HepG2 (cell line): ENCODE data around the gene SALL2. TPM values are rescaled to one million over a fixed set of nuclear protein-coding genes. Genes with fewer than 3 reads are reported as not detected.

Experiments
- ARID5B ChIP-seq: IDR thresholded peaks from 2 replicates; pipeline ENCODE4 v1.4.0; 2020; ENCODE audit warnings: mild to moderate bottlenecking, missing genetic modification reagents
- ATF4 ChIP-seq, 2 experiments: fragments of 450-650 bp in 1 of 2; sonication (generic) in 1 of 2; formaldehyde crosslinking; IDR thresholded peaks; 2 replicates each; pipeline versions ENCODE4 v1.5.0 to v1.8.0; 2020 to 2022; ENCODE audit warnings: mild to moderate bottlenecking in 1 of 2, missing genetic modification reagents in 1 of 2
- CBFB ChIP-seq: sonication (generic); formaldehyde crosslinking; IDR thresholded peaks from 2 replicates; pipeline ENCODE4 v1.4.0; 2020; ENCODE audit warnings: missing genetic modification reagents
- GATAD2A ChIP-seq: IDR thresholded peaks from 2 replicates; pipeline ENCODE4 v1.6.1; 2016
- KDM6A ChIP-seq: IDR thresholded peaks from 2 replicates; pipeline ENCODE4 v1.6.1; 2016; ENCODE audit warnings: low read depth
- MZF1 ChIP-seq: sonication (generic); formaldehyde crosslinking; IDR thresholded peaks from 2 replicates; pipeline ENCODE4 v1.8.1; 2023; ENCODE audit warnings: mild to moderate bottlenecking, missing genetic modification reagents, borderline replicate concordance
- NCOA1 ChIP-seq: sonication (generic); formaldehyde crosslinking; IDR thresholded peaks from 2 replicates; pipeline ENCODE4 v1.9.0; 2021; ENCODE audit warnings: missing genetic modification reagents
- NFIB ChIP-seq: sonication (generic); formaldehyde crosslinking; IDR thresholded peaks from 2 replicates; pipeline ENCODE4 v1.9.0; 2021; ENCODE audit warnings: missing genetic modification reagents, mild to moderate bottlenecking, borderline replicate concordance
- NKX3-1 ChIP-seq: sonication (generic); formaldehyde crosslinking; IDR thresholded peaks from 2 replicates; pipeline ENCODE4 v1.5.0; 2020; ENCODE audit warnings: missing genetic modification reagents
- PHF8 ChIP-seq: sonication (generic); formaldehyde crosslinking; IDR thresholded peaks from 2 replicates; pipeline ENCODE4 v1.5.0; 2020; ENCODE audit warnings: missing genetic modification reagents
- ZNF331 ChIP-seq: sonication (generic); formaldehyde crosslinking; IDR thresholded peaks from 2 replicates; pipeline ENCODE4 v1.4.0; 2020; ENCODE audit warnings: missing genetic modification reagents
- ZNF354B ChIP-seq: sonication (generic); formaldehyde crosslinking; IDR thresholded peaks from 2 replicates; pipeline ENCODE4 v1.8.0; 2022; ENCODE audit warnings: mild to moderate bottlenecking, missing genetic modification reagents
- ZNF556 ChIP-seq: sonication (generic); formaldehyde crosslinking; IDR thresholded peaks from 2 replicates; pipeline ENCODE4 v1.4.0; 2020; ENCODE audit warnings: mild to moderate bottlenecking, missing genetic modification reagents, borderline replicate concordance
- ZNF788 ChIP-seq: sonication (generic); formaldehyde crosslinking; IDR thresholded peaks from 2 replicates; pipeline ENCODE4 v1.5.0; 2020; ENCODE audit warnings: mild to moderate bottlenecking, missing genetic modification reagents, borderline replicate concordance
- polyA plus RNA-seq, 8 experiments: library from polyadenylated mRNA; depleted of rRNA in 3 of 8; stranded (reverse) in 7 of 8; unstranded in 1 of 8; fragments of >200 nt; fragmentation: Illumina TruSeq in 4 of 8; extraction: Trizol in 4 of 8; gene quantifications; 2 replicates each; pipeline versions ENCODE4 v1.2.1 to v1.2.3, GENCODE V29; 2011 to 2016; ENCODE audit warnings: low read depth in 4 of 8, missing spikeins in 1 of 8, mixed read lengths in 1 of 8; ENCODE audit not compliant: insufficient read depth in 1 of 8
- total RNA-seq, 5 experiments: library from RNA; depleted of rRNA; stranded (reverse); fragments of >200 nt; fragmentation: Illumina TruSeq; extraction: Trizol; gene quantifications; 2 replicates each; pipeline ENCODE4 v1.2.3, GENCODE V29; 2016; ENCODE audit warnings: low read depth in 1 of 5
- TF ChIP-seq, protein P1 (sequence below): sonication (generic); formaldehyde crosslinking; conservative IDR thresholded peaks from 2 replicates; pipeline ENCODE4 v1.8.0; 2022; ENCODE audit warnings: low read depth, missing genetic modification reagents
- TF ChIP-seq, protein P2 (sequence below): sonication (generic); formaldehyde crosslinking; IDR thresholded peaks from 2 replicates; pipeline ENCODE4 v1.8.0; 2022; ENCODE audit warnings: mild to moderate bottlenecking, missing genetic modification reagents, moderate library complexity
- TF ChIP-seq, protein P3 (sequence below): IDR thresholded peaks from 2 replicates; pipeline ENCODE4 v1.6.1; 2016; ENCODE audit warnings: control low read depth
- TF ChIP-seq, protein P4 (sequence below): sonication (generic); formaldehyde crosslinking; IDR thresholded peaks from 2 replicates; pipeline ENCODE4 v1.8.0; 2022; ENCODE audit warnings: mild to moderate bottlenecking, missing genetic modification reagents; ENCODE audit not compliant: insufficient replicate concordance

Gene SALL2
- total and polyA plus RNA-seq, 2 of the 13 experiments (the other 11 are each of a cell fraction or from before 2014, with no cell fraction given): 4.9 to 5.8 TPM

DNA sequence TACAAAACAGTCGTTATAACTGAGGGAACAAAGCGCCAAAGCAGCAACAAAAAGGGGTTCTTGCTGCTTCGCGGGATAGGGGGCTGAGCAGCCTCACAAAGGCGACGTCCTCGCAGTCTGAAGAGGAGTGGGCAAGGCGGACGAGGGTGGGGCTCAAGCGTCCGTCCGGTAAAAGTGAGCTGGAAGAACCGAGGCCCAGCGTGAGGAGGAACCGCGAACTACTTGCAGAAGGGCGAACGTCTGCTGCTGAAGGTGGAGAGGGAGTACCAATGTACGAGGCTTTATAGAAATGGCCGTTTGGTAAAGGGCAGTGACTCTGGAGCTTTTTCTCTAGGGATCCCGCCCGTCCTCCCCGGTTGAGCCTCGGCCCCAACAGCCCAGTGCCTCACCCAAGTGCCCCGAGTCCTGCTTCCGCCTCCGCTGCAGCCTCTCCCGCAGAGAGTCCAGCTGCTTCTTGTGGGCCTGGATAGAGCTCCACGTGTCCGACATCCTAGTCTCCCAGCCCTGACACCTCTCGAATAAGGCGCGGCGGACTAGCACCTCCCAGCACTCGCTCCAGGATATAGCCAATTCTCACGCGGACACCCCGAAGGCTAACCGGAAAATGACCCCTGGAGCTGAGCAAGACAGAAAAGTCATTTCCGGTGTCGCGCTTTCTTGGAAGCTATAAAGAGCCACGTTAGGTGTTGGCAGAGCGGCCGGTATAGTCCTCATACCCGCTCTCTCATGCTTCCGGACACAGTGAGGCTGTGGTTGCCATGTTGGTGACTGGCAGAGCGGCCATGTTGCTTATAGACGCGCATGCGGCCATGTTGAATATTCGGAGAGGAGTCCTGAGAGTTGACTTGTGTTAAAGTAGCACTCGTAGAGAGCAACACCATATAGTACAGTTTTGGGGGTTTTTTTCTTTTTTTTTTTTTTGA lies 15.2 kb downstream of the SALL2 start, which contains the start of gene METTL3 (continued):
- TF ChIP-seq, protein P1, sequence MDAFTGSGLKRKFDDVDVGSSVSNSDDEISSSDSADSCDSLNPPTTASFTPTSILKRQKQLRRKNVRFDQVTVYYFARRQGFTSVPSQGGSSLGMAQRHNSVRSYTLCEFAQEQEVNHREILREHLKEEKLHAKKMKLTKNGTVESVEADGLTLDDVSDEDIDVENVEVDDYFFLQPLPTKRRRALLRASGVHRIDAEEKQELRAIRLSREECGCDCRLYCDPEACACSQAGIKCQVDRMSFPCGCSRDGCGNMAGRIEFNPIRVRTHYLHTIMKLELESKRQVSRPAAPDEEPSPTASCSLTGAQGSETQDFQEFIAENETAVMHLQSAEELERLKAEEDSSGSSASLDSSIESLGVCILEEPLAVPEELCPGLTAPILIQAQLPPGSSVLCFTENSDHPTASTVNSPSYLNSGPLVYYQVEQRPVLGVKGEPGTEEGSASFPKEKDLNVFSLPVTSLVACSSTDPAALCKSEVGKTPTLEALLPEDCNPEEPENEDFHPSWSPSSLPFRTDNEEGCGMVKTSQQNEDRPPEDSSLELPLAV: no peak
- TF ChIP-seq GATAD2A (CRISPR knock-in tag) (peak; percentile 78), ARID5B (CRISPR knock-in tag) (peak; percentile 70; the same call in 1 of the 2 replicates), ZNF788 (CRISPR knock-in tag) (peak; percentile 95), CBFB (CRISPR knock-in tag) (peak; percentile 85), MZF1 (no peak), PHF8 (peak; percentile 95), NFIB (CRISPR knock-in tag) (no peak), KDM6A (CRISPR knock-in tag) (0 out of 2 replicates have a peak, but pooled peaks have one; percentile 14), NCOA1 (CRISPR knock-in tag) (peak; percentile 32; the same call in 1 of the 2 replicates), ZNF331 (CRISPR knock-in tag) (peak; percentile 93), ATF4 (CRISPR knock-in tag; IDR thresholded peaks at IDR 0.05) (peak in 1 of 2 experiments; percentile 64; a peak in 2 of 4 replicates), ZNF354B (CRISPR knock-in tag) (0 out of 2 replicates have a peak, but pooled peaks have one; percentile 16), NKX3-1 (peak; percentile 66; the same call in 1 of the 2 replicates), ZNF556 (CRISPR knock-in tag) (peak; percentile 60)
- TF ChIP-seq, protein P2, sequence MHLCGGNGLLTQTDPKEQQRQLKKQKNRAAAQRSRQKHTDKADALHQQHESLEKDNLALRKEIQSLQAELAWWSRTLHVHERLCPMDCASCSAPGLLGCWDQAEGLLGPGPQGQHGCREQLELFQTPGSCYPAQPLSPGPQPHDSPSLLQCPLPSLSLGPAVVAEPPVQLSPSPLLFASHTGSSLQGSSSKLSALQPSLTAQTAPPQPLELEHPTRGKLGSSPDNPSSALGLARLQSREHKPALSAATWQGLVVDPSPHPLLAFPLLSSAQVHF (CRISPR knock-in tag): peak; percentile 56; the same call in 1 of the 2 replicates
- TF ChIP-seq, protein P3, sequence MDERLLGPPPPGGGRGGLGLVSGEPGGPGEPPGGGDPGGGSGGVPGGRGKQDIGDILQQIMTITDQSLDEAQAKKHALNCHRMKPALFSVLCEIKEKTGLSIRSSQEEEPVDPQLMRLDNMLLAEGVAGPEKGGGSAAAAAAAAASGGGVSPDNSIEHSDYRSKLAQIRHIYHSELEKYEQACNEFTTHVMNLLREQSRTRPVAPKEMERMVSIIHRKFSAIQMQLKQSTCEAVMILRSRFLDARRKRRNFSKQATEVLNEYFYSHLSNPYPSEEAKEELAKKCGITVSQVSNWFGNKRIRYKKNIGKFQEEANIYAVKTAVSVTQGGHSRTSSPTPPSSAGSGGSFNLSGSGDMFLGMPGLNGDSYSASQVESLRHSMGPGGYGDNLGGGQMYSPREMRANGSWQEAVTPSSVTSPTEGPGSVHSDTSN (CRISPR knock-in tag): no peak
- TF ChIP-seq, protein P4, sequence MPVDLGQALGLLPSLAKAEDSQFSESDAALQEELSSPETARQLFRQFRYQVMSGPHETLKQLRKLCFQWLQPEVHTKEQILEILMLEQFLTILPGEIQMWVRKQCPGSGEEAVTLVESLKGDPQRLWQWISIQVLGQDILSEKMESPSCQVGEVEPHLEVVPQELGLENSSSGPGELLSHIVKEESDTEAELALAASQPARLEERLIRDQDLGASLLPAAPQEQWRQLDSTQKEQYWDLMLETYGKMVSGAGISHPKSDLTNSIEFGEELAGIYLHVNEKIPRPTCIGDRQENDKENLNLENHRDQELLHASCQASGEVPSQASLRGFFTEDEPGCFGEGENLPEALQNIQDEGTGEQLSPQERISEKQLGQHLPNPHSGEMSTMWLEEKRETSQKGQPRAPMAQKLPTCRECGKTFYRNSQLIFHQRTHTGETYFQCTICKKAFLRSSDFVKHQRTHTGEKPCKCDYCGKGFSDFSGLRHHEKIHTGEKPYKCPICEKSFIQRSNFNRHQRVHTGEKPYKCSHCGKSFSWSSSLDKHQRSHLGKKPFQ (CRISPR knock-in tag): no peak
